ENCODE measurements around the gene EMC1.

GRCh38 chr1:19186001-19186400 is 65.3 kb downstream of the EMC1 start:
- no peak for TF ChIP-seq CTCF (IDR thresholded peaks at IDR 0.05)
- no peak for TF ChIP-seq ZSCAN20 (CRISPR knock-in tag; IDR thresholded peaks at IDR 0.05)
- no peak for TF ChIP-seq RAD21 (conservative IDR thresholded peaks at IDR 0.05 in 1 of 2, IDR thresholded peaks at IDR 0.05 in 1 of 2)
- TF ChIP-seq, protein P1, sequence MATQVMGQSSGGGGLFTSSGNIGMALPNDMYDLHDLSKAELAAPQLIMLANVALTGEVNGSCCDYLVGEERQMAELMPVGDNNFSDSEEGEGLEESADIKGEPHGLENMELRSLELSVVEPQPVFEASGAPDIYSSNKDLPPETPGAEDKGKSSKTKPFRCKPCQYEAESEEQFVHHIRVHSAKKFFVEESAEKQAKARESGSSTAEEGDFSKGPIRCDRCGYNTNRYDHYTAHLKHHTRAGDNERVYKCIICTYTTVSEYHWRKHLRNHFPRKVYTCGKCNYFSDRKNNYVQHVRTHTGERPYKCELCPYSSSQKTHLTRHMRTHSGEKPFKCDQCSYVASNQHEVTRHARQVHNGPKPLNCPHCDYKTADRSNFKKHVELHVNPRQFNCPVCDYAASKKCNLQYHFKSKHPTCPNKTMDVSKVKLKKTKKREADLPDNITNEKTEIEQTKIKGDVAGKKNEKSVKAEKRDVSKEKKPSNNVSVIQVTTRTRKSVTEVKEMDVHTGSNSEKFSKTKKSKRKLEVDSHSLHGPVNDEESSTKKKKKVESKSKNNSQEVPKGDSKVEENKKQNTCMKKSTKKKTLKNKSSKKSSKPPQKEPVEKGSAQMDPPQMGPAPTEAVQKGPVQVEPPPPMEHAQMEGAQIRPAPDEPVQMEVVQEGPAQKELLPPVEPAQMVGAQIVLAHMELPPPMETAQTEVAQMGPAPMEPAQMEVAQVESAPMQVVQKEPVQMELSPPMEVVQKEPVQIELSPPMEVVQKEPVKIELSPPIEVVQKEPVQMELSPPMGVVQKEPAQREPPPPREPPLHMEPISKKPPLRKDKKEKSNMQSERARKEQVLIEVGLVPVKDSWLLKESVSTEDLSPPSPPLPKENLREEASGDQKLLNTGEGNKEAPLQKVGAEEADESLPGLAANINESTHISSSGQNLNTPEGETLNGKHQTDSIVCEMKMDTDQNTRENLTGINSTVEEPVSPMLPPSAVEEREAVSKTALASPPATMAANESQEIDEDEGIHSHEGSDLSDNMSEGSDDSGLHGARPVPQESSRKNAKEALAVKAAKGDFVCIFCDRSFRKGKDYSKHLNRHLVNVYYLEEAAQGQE (IDR thresholded peaks at IDR 0.05) = no peak
- no peak for TF ChIP-seq HOXA7 (CRISPR knock-in tag; IDR thresholded peaks at IDR 0.05)

Measured in A549 (cell line).